Measurements from ENCODE around the gene CTIF.

- no peak for TF ChIP-seq CTCF (IDR thresholded peaks at IDR 0.05; ENCODE audit: low read depth, low read length)
- TF ChIP-seq EZH2phosphoT487 (IDR thresholded peaks at IDR 0.05; ENCODE audit: low read depth), result no peak
Observed at GRCh38 chr18:48536516-48536915, 2.3 kb upstream of the CTIF start.
